Tibial artery (tissue), 4 donors: Measurements from ENCODE around the gene SHF.

Experiments used
- DNase-seq, 2 donors: peaks; one replicate each; pipeline ENCODE4 v3.0.0-alpha.2; 2019
- H3K27ac ChIP-seq, 2 donors: fragments of 200-600 bp; sonication (generic) in 1 of 2; 1 replicate in 1 of 2; 2 replicates in 1 of 2; pipeline ENCODE4 v1.5.1; 2018 to 2019; ENCODE audit warnings: mild to moderate bottlenecking in 1 of 2
- H3K27me3 ChIP-seq, 2 donors: fragments of 200-600 bp; sonication (generic) in 1 of 2; one replicate each; pipeline versions ENCODE4 v1.5.1 to v1.6.0; 2016 to 2019
- H3K36me3 ChIP-seq, 3 donors: fragments of 200-600 bp; sonication (generic) in 2 of 3; one replicate each; pipeline ENCODE4 v1.5.1; 2016 to 2019; ENCODE audit warnings: mild to moderate bottlenecking in 2 of 3
- H3K4me1 ChIP-seq, 4 donors: fragments of 200-600 bp; sonication (generic) in 2 of 4; 1 replicate in 3 of 4; 2 replicates in 1 of 4; pipeline ENCODE4 v1.5.1; 2016 to 2019
- H3K4me3 ChIP-seq, 2 donors: fragments of 200-600 bp; sonication (generic) in 1 of 2; 1 replicate in 1 of 2; 2 replicates in 1 of 2; pipeline ENCODE4 v1.5.1; 2018 to 2019; ENCODE audit warnings: mild to moderate bottlenecking in 2 of 2
- H3K9me3 ChIP-seq, 3 donors: fragments of 200-600 bp; sonication (generic) in 1 of 3; one replicate each; pipeline ENCODE4 v1.5.1; 2016 to 2019
- intact Hi-C: fragments of 100-400 bp; cut with DNase I; formaldehyde crosslinking; loops from one replicate; pipeline ENCODE4 v1.15.0; 2023; ENCODE audit warnings: low total_unique reads
- TF ChIP-seq, protein P1 (sequence below), 2 experiments: fragments of 200-600 bp in 1 of 2; fragments of 450-650 bp in 1 of 2; IDR thresholded peaks; one replicate each; pipeline ENCODE4 v1.5.1; 2017 to 2019; ENCODE audit warnings: antibody characterized with exemption in 2 of 2, mild to moderate bottlenecking in 1 of 2, moderate library complexity in 1 of 2

Gene SHF

DNA sequence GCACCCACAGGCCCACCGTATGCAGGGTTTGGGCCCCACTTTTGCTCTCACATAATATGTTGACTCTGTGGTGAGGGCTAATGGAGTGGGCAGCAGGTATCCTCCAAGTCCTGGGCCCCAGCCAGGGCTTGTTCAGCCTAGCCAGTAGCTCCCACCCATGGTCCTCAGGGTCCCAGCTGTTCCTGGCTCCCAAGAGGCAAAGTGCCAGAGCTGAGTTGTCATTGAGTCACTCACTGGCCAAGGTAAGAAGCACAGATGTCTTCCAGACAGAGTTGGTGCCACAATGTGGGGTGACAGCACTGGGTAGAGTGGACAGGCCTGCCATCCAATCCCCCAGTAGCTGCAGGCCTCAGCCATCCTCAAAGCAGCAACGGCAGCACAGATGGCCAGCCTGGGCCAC, 4.3 kb downstream of the SHF start:
- no peak overlapping the region for H3K4me3 ChIP-seq
- DNase-seq, result no peak

DNA sequence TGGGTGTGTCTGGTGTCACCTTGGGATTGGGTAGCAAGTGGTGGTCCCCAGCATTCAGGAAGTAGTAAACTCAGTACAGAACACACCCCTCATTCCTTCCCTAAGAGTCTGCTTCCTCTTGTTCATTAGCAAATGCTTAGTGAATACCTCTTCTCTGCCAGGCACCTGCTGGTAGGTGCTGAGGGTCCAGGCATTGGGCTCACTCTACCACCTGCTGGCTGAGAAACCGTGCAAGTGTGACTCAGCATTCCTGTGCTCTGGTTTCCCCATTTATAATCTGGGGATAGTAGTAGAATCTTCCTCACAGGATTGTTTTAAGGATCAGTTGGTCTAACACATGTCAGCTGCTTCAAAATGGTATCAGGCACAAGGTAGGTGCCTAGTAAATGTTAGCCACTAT, 4.8 kb downstream of the SHF start:
- Histone ChIP-seq H3K9me3 (no peaks in the 10 kb centered on the region), H3K4me1 (peaks cover 0 to 24% (median 16%) of the 10 kb centered on the region in 4 donors), H3K36me3 (peaks cover 0 to 3% (median 0%) of the 10 kb centered on the region in 3 donors), H3K27me3 (no peaks in the 10 kb centered on the region), H3K27ac (no peak overlapping the region), H3K4me3 (no peak overlapping the region)
- DNase-seq, result no peak
- intact Hi-C loops, result no loop called here
- TF ChIP-seq, protein P1, sequence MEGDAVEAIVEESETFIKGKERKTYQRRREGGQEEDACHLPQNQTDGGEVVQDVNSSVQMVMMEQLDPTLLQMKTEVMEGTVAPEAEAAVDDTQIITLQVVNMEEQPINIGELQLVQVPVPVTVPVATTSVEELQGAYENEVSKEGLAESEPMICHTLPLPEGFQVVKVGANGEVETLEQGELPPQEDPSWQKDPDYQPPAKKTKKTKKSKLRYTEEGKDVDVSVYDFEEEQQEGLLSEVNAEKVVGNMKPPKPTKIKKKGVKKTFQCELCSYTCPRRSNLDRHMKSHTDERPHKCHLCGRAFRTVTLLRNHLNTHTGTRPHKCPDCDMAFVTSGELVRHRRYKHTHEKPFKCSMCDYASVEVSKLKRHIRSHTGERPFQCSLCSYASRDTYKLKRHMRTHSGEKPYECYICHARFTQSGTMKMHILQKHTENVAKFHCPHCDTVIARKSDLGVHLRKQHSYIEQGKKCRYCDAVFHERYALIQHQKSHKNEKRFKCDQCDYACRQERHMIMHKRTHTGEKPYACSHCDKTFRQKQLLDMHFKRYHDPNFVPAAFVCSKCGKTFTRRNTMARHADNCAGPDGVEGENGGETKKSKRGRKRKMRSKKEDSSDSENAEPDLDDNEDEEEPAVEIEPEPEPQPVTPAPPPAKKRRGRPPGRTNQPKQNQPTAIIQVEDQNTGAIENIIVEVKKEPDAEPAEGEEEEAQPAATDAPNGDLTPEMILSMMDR (IDR thresholded peaks at IDR 0.05), result no peak

More for the DNA sequence above, 4.3 kb downstream of the SHF start:
- TF ChIP-seq, protein P1 (IDR thresholded peaks at IDR 0.05), result no peak
- no peaks in the 10 kb centered on the region for H3K27me3 ChIP-seq
- no peaks in the 10 kb centered on the region for H3K36me3 ChIP-seq
- intact Hi-C loops, result no loop called here
- H3K27ac ChIP-seq, result no peak overlapping the region
- peaks cover 0 to 29% (median 19%) of the 10 kb centered on the region in 4 donors for H3K4me1 ChIP-seq
- H3K9me3 ChIP-seq, result no peaks in the 10 kb centered on the region

DNA sequence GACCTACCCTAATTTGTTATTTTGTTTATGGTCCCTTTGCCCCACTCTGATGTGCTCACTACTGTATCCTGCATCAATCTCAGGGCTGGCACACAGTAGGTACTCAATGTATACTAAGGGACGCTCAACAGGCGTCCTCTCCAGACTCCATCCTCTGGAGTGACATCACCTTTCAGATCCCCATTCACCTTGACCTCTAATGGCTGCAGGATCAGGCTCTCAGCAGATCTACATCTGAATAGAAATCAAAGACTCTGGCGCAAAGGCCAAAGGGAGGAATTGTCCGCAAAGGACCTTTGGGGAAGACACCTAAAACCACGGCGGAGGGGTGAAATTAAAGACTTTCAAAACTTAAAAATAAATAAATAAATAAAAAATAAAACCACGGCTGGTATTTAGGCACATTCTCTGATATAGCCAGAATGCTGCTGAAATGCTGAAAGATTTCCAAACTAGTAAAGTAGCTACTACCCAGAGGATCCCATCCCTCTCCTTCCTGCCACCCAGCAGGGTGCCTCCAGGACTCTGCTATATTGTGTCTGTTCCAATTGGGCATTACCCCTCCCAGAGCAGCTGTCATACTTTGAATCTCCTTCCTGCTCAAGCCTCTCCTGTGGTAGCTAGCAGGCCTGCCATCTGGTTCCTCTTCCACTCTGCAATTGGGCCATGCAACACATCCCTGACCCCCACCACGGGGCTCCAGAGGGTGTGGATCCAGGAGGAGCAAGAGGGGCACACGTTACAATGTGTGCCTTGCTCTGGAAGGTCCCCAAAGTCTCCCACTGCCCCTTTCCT, 6.1 kb downstream of the SHF start:
- no peak overlapping the region for H3K27ac ChIP-seq
- peaks cover 0 to 15% (median 8%) of the 10 kb centered on the region in 4 donors for H3K4me1 ChIP-seq
- intact Hi-C loops, result no loop called here
- H3K36me3 ChIP-seq, result peaks cover 0 to 5% (median 5%) of the 10 kb centered on the region in 3 donors
- no peaks in the 10 kb centered on the region for H3K9me3 ChIP-seq
- H3K27me3 ChIP-seq, result no peaks in the 10 kb centered on the region
- H3K4me3 ChIP-seq, result no peak overlapping the region
- TF ChIP-seq, protein P1 (IDR thresholded peaks at IDR 0.05), result no peak
- no peak for DNase-seq

DNA sequence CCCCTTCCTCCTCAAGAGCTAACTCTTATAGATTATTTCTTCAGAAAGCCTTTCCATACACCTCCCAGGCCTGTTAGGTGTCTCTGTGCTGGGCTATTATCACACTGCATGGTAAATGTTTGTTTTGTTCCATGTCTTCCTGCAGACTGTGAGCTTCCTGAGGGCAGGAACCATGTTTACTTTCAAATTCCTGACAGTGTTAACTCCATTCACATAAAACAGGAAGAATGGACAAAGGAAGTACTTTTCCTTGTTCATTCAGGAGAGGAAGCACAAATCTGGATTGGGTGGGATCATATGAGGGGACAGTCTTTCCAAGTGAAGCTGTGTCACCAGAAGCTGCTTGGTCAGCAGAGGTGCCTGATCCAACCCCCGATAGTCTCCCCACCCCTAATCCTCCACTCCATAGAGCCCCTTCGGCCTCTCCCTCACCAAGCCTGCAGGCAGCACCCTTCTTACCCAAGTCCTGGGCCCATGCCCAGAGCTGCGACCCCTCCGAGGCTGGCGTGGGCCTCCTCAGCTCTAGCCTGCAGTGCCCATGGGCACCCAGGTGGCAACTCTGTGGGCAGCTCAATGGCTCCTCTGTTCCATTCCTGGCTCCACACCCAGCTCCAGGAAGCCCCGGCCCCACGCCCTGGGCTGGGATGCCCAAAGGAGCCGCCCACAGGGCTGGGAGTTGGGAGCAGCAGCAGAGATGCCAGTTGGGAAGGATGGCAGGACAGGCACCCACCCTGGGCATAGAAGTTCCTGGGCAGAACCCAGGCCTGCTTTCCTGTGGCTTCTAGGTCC, 6.9 kb downstream of the SHF start:
- Histone ChIP-seq H3K4me3 (no peak overlapping the region), H3K9me3 (no peaks in the 10 kb centered on the region), H3K36me3 (peaks cover 0 to 5% (median 5%) of the 10 kb centered on the region in 3 donors), H3K4me1 (peaks cover 0 to 8% (median 3%) of the 10 kb centered on the region in 4 donors), H3K27ac (no peak overlapping the region), H3K27me3 (no peaks in the 10 kb centered on the region)
- DNase-seq, result no peak
- intact Hi-C loops, result no loop called here
- TF ChIP-seq, protein P1 (IDR thresholded peaks at IDR 0.05), result no peak

DNA sequence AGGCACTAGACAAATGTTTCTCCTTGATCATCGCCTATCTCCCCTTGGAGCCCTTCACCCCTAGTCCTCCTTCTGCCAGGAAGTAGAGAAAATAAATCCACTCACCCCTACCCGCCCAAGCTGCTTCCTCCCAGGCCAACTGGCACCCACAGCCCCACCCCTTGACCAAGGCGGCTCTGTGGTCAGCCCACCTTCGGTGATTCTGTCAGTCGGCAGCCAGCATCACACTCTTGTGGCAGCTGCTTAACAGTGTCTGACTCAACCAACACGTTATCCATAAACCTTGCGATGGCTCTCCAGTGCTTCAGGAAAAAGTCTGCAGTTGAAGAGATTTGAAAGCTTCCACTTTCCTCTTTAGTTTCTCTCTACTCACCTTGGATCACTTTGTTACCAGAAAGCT, 7.6 kb downstream of the SHF start:
- intact Hi-C loops, result no loop called here
- peaks cover 0 to 1% (median 0%) of the 10 kb centered on the region in 4 donors for H3K4me1 ChIP-seq

More for the DNA sequence above, 7.6 kb downstream of the SHF start:
- Histone ChIP-seq H3K4me3 (no peak overlapping the region), H3K36me3 (peaks cover 0 to 9% (median 7%) of the 10 kb centered on the region in 3 donors), H3K27ac (no peak overlapping the region), H3K9me3 (no peaks in the 10 kb centered on the region), H3K27me3 (no peaks in the 10 kb centered on the region)
- DNase-seq, result no peak
- TF ChIP-seq, protein P1 (IDR thresholded peaks at IDR 0.05), result no peak
